Colonic mucosa (tissue), 4 donors: ENCODE results near the gene MKRN1. TPM values are rescaled to one million over a fixed set of nuclear protein-coding genes. Genes with fewer than 3 reads are reported as not detected.
"Not testable (repeated sequence)": the region's sequence is repeated elsewhere in the genome, so short reads cannot be mapped to it uniquely, and the experiment has no call there.

Experiments used
- DNase-seq: peaks from one replicate; pipeline ENCODE4 v3.0.0-alpha.2; 2020
- H3K27ac ChIP-seq: fragments of 200-600 bp; one replicate; pipeline ENCODE4 v1.8.0; 2021
- H3K27me3 ChIP-seq: fragments of 200-600 bp; one replicate; pipeline ENCODE4 v1.8.0; 2021
- H3K36me3 ChIP-seq: fragments of 200-600 bp; one replicate; pipeline ENCODE4 v1.8.0; 2021
- H3K4me1 ChIP-seq: fragments of 200-600 bp; one replicate; pipeline ENCODE4 v1.8.0; 2021; ENCODE audit warnings: mild to moderate bottlenecking
- H3K4me3 ChIP-seq: fragments of 200-600 bp; one replicate; pipeline ENCODE4 v1.8.0; 2021
- H3K9ac ChIP-seq, 2 donors: one replicate each; pipeline ENCODE4 v1.7.0; 2013; ENCODE audit warnings: control low read depth in 2 of 2, low read depth in 2 of 2, low read length in 2 of 2
- H3K9me3 ChIP-seq: fragments of 200-600 bp; one replicate; pipeline ENCODE4 v1.8.0; 2021
- intact Hi-C: fragments of 100-400 bp; cut with DNase I; formaldehyde crosslinking; loops from one replicate; pipeline ENCODE4 v1.14.1; 2022
- total RNA-seq, 2 donors: library from RNA; stranded (reverse); fragmentation: NEBNext Ultra II Directional in 1 of 2; extraction: Animal tissue kit (Norgen Biotek cat#: 25700) in 1 of 2; gene quantifications; one replicate each; pipeline ENCODE4 v1.2.1, GENCODE V29; 2021
- TF ChIP-seq, protein P1 (sequence below): fragments of 200-600 bp; IDR thresholded peaks from one replicate; pipeline ENCODE4 v1.8.0; 2022; ENCODE audit warnings: antibody characterized with exemption, mild to moderate bottlenecking
- donor health status: healthy.
- donor health status: DM: no; HTN: no; CAD: no.
- donor health status: DM: no; HTN: no; CAD: no.

The MKRN1 gene
- total RNA-seq, 2 donors from 2014 or later = 175 to 240 TPM

DNA sequence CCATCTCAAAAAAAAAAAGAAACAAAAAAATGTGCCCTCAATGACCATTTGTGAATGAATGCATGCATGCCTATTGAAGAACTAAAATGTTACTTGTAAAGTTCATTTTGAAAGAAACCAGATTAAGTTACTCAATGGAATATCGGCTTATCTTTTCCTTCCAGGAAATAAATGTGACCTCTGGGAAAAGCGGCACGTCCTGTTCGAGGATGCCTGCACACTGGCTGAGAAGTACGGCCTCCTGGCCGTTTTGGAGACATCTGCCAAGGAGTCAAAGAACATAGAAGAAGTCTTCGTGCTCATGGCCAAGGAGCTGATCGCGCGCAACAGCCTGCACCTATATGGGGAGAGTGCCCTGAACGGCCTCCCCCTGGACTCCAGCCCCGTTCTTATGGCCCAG is 53.6 kb downstream of the MKRN1 start:
- intact Hi-C loops = no loop called here
- Histone ChIP-seq H3K36me3 (no peaks in the 10 kb centered on the region), H3K4me3 (no peak overlapping the region), H3K27ac (no peak overlapping the region), H3K9me3 (no peaks in the 10 kb centered on the region), H3K4me1 (no peaks in the 10 kb centered on the region), H3K27me3 (no peaks in the 10 kb centered on the region), H3K9ac (no peak overlapping the region)
- TF ChIP-seq, protein P1, sequence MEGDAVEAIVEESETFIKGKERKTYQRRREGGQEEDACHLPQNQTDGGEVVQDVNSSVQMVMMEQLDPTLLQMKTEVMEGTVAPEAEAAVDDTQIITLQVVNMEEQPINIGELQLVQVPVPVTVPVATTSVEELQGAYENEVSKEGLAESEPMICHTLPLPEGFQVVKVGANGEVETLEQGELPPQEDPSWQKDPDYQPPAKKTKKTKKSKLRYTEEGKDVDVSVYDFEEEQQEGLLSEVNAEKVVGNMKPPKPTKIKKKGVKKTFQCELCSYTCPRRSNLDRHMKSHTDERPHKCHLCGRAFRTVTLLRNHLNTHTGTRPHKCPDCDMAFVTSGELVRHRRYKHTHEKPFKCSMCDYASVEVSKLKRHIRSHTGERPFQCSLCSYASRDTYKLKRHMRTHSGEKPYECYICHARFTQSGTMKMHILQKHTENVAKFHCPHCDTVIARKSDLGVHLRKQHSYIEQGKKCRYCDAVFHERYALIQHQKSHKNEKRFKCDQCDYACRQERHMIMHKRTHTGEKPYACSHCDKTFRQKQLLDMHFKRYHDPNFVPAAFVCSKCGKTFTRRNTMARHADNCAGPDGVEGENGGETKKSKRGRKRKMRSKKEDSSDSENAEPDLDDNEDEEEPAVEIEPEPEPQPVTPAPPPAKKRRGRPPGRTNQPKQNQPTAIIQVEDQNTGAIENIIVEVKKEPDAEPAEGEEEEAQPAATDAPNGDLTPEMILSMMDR = no peak
- no peak for DNase-seq

DNA sequence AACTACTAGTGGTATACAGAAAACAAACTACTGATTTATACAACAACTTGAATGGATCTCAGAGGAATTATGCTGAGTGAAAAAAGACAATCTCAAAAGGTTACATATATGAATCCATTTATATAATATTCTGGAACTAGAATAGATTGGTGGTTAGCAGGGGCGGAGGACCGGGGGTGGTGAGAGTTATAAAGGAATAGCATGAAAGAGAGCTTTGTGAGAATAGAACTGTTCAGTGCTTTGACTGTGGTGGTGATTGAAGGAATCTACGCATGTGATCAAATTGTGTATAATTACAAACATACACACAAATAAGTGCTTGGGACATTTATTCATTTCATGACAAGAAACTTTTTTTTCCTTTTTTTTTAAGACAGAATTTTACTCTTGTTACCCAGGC is 55.8 kb downstream of the MKRN1 start:
- Histone ChIP-seq H3K4me1 (no peaks in the 10 kb centered on the region), H3K27me3 (no peaks in the 10 kb centered on the region), H3K9ac (no peak overlapping the region), H3K36me3 (no peaks in the 10 kb centered on the region), H3K27ac (no peak overlapping the region), H3K9me3 (no peaks in the 10 kb centered on the region), H3K4me3 (no peak overlapping the region)
- TF ChIP-seq, protein P1 = no peak
- intact Hi-C loops = no loop called here
- no peak for DNase-seq

DNA sequence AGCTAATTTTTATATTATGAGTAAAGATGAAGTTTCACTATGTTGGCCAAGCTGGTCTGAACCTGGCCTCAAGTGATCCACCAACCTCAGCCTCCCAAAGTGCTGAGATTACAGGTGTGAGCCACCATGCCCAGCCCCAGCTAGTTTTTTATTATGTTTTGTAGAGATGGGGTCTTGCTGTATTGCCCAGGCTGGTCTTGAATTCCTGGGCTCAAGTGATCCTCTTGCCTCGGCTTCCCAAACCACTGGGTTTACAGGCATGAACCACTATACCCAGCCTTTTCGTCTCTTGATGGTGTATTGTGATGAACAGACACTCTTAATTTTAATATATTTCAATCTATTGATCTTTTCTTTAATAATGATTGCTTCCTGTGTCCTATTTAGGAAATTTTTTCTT is 57.8 kb downstream of the MKRN1 start:
- Histone ChIP-seq H3K9me3 (no peaks in the 10 kb centered on the region), H3K4me3 (no peak overlapping the region), H3K4me1 (no peaks in the 10 kb centered on the region), H3K36me3 (no peaks in the 10 kb centered on the region), H3K9ac (no peak overlapping the region), H3K27ac (no peak overlapping the region), H3K27me3 (no peaks in the 10 kb centered on the region)
- TF ChIP-seq, protein P1 = no peak
- no peak for DNase-seq
- intact Hi-C loops = no loop called here

DNA sequence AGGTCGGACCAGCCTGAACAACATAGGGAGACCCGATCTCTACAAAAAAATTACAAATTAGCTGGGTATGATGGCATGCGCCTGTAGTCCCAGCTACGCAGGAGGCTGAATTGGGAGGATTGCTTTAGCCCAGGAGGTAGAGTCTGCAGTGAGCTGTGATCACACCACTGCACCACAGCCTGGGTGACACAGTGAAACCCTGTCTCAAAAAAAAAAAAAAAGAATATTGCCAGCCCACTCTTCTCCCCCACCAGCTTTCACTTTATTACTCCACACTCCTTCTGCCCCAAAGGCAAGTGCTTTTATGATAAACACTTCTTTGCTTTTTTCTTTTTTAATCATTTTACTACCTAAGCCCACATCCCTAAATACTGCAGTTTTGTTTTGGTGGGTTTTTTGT is 60.7 kb downstream of the MKRN1 start:
- no peaks in the 10 kb centered on the region for H3K36me3 ChIP-seq
- H3K4me1 ChIP-seq = no peaks in the 10 kb centered on the region
- TF ChIP-seq, protein P1 = no peak
- no peak overlapping the region for H3K4me3 ChIP-seq
- no peaks in the 10 kb centered on the region for H3K27me3 ChIP-seq
- no peak overlapping the region for H3K27ac ChIP-seq
- DNase-seq = no peak
- H3K9me3 ChIP-seq = no peaks in the 10 kb centered on the region
- H3K9ac ChIP-seq = no peak overlapping the region
- intact Hi-C loops = no loop called here

DNA sequence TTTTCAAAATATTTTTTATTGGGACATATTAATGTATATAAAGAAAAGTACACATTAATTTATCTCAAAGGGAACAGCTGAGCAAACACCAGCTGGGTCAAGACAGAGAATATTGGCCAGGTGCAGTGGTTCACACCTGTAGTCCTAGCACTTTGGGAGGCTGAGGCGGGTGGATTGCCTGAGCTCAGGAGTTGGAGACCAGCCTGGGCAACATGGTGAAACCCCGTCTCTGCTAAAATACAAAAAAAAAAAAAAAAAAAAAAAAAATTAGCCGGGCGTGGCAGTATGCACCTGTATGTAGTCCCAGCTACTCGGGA is 61.2 kb downstream of the MKRN1 start:
- intact Hi-C loops, H3K4me1 ChIP-seq, H3K27ac ChIP-seq, H3K36me3 ChIP-seq, H3K9ac ChIP-seq, H3K4me3 ChIP-seq, H3K9me3 ChIP-seq, H3K27me3 ChIP-seq: not testable (repeated sequence)
- DNase-seq = peak; percentile 64

DNA sequence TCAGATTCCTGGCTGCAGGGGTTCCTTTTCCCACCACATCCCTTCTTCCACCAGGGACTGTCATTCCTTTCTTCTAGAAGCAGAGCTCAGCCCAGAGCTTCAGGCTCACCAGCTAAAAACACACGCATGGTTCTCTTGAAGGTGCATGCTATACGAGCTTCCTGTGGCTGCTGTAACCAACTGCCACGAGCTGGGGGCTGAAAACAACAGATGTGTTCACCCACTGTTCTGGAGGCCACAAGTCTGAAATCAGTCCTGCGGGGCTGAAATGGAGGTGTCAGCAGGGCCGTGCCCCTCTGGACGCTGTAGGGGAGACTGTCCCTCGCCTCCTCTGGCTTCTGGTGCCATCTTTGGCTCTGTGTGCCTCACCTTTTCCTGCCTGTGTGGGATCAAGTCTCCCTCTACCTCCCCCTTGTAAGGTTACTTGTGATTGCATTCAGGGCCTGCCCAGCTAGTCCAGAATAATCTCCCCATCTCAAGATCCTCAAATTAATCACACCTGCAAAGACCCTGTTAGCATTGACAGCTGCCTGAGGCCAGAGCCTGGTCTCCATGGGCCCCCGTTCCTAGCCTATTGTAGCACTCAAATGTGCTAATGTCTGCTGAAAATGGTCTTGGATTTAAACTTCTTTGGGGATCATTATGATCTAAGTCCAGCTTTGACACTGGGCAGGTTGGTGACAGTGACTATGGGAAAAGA is 61.7 kb downstream of the MKRN1 start:
- TF ChIP-seq, protein P1 = no peak
- intact Hi-C loops = no loop called here
- Histone ChIP-seq H3K27ac (no peak overlapping the region), H3K27me3 (no peaks in the 10 kb centered on the region), H3K9ac (no peak overlapping the region), H3K9me3 (no peaks in the 10 kb centered on the region), H3K4me1 (no peaks in the 10 kb centered on the region), H3K36me3 (no peaks in the 10 kb centered on the region), H3K4me3 (no peak overlapping the region)
- DNase-seq = no peak
